Hepatocyte (in vitro differentiated cells): Measurements from ENCODE around the gene SMIM41.

ENCODE experiments used
- CTCF ChIP-seq: fragments of 200-600 bp; sonication (generic); IDR thresholded peaks from 2 replicates; pipeline ENCODE4 v1.5.1; 2016; ENCODE audit warnings: antibody characterized with exemption, mild to moderate bottlenecking; ENCODE audit not compliant: poor library complexity
- EZH2 ChIP-seq: fragments of 200-600 bp; sonication (generic); IDR thresholded peaks from 2 replicates; pipeline ENCODE4 v1.6.1; 2016; ENCODE audit warnings: antibody characterized with exemption, mild to moderate bottlenecking, borderline replicate concordance
- EZH2phosphoT487 ChIP-seq: fragments of 200-600 bp; sonication (generic); IDR thresholded peaks from one replicate; pipeline ENCODE4 v1.6.1; 2018; ENCODE audit warnings: antibody characterized with exemption, mild to moderate bottlenecking, low read depth, moderate library complexity; ENCODE audit not compliant: unreplicated experiment, severe bottlenecking

GRCh38 chr12:52141875-52142274, 62.4 kb downstream of the SMIM41 start:
- no peak for TF ChIP-seq CTCF
- TF ChIP-seq EZH2phosphoT487 = no peak
- TF ChIP-seq EZH2 = no peak
